NCI-H2227 (cell line): Measurements from ENCODE around the gene CYBC1.
"Not testable (repeated sequence)": the region's sequence is repeated elsewhere in the genome, so short reads cannot be mapped to it uniquely, and the experiment has no call there.

Source experiments
- DNase-seq: peaks from one replicate; lab custom pipeline; 2025; ENCODE audit not compliant: unreplicated experiment; lab: John Stamatoyannopoulos, UW

The CYBC1 gene

DNA sequence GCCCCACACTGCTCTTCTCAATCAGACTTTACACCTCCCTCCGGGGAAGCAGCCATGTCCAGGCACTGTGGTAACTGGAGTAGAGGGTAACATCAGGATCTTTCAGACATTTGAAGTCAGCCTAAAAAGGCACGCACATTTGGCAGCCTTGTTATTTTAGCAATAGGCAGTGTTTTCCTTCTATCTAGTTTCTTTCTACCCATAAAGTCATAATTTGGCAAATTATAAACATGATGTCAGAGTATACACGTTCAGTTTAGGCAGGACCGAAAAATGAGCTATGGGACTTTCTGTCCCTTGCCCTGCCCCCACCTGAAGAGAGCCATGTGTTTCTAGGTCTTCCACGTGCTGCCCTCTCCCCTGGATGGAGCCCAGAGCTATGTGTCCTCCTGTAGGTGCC lies 29.1 kb upstream of the CYBC1 start:
- no peak for DNase-seq

GRCh38 chr17:82477934-82478333 lies 27.4 kb upstream of the CYBC1 start:
- no peak for DNase-seq

- DNase-seq: no peak
Observed at GRCh38 chr17:82475458-82475857, 24.9 kb upstream of the CYBC1 start.

- no peak for DNase-seq
Observed at GRCh38 chr17:82474223-82475010, 23.9 kb upstream of the CYBC1 start.

DNA sequence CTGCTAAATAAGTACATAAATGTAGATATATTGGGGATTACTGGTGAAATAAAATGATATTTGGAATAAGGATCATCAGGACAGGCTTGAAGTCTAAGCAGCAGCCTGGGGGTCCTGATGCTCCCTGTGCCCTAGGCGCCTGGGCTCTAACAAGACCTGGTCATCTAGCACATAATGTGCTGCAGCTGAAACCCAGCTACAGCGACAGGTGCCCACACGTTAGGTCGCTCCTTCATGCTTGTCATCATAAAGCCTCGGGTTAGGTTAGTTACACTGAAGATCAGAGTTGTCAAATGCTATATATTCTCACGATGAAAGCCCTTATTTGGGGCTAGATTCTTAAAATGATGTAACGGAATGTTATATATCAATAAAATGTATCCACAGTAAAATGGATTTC lies 19.5 kb upstream of the CYBC1 start:
- no peak for DNase-seq

GRCh38 chr17:82468692-82469091 lies 18.1 kb upstream of the CYBC1 start:
- no peak for DNase-seq

DNA sequence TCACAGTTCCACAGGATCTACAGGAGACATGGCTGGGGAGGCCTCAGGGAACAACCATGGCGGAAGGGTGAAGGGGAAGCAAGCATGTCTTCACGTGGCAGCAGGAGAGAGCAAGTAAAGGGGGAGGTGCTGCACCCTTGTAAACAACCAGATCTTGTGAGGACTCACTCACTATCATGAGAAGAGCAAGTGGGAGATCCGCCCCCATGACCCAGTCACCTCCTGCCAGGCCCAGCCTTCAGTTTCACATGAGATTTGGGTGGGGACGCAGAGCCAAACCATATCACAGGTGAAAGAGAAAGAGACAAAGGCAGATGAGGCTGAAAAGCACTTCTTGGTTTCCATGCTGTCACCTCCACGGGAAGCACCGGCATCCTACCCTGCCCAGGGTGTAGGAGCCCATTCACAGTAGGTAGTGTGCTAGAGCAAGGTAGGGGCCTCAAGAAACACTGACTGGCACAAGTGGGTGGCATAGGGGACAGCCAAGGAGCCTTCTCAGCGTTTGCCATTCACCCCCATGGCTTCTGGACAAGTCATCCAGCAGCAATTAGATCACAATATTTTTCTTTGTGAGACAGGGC lies 14.6 kb upstream of the CYBC1 start:
- no peak for DNase-seq

DNA sequence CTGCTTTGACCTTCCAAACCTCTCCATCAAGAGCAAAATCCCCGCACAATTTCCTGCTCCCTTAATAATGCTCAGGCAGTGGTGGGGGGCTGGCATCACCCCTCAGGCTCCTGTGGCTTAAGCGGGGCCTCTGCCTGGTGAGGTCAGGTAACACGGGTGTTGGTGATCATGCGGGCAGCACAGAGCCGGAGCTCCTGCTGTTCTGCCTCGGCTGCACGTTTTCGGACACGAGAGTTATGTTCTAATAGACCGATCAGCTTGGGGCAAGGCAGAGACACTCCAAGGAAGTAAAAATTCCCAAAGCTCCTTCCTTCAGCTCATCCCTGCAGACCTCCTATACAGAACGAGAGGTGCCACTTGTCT lies 14.0 kb upstream of the CYBC1 start:
- DNase-seq: no peak

- no peak for DNase-seq
Observed at GRCh38 chr17:82463925-82464566, 13.5 kb upstream of the CYBC1 start.

GRCh38 chr17:82463391-82463790 lies 12.8 kb upstream of the CYBC1 start:
- no peak for DNase-seq

DNA sequence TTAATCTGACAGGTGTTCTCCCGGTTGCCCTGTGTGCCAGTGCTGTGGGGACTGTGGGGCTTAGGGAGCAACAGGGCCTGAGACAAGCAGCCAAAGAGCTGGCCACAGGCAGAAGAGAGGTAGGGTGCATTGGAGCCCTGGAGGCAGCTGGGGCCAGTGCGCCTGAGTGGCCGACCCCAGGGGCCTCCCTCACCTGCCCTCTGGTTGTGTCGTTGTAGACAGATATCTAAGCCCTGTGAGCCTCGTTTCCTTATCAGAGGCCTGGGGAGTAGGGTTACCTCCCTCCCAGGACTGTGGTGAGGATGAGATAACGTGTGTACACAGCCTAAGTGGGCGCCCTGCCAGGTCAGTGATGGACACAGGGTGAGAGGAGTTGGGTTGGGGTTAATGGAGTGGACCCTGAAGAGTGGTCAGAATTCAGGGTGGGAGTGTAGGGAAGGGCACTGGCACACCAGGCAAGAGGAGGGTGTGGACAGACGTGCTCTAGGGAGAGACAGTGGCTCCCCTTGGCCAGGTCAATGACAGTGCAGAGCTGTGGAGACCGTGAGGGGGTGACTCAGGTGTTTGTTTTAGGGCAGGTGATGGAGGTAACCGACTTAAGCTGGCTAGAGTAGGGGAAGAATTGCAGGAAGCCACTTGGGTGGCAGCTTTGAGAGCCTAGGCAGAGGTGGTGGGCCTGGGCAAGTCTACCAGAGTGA lies 11.4 kb upstream of the CYBC1 start:
- no peak for DNase-seq

DNA sequence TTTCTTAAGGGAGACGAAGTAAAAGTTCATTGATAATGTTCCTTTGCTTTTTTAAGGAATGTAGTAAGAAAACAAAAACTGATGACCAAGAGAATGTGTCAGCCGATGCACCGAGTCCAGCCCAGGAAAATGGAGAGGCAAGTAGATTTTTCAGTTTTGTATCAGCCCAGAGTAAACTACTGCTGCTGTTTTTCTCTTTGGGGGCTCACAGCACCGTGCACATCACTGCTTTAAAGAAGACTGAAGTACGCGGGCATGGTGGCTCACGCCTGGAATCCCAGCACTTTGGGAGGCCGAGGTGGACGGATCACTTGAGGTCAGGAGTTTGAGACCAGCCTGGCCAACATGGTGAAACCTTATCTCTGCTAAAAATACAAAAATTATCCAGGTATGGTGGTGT lies 9.4 kb upstream of the CYBC1 start:
- not testable (repeated sequence) for DNase-seq

DNA sequence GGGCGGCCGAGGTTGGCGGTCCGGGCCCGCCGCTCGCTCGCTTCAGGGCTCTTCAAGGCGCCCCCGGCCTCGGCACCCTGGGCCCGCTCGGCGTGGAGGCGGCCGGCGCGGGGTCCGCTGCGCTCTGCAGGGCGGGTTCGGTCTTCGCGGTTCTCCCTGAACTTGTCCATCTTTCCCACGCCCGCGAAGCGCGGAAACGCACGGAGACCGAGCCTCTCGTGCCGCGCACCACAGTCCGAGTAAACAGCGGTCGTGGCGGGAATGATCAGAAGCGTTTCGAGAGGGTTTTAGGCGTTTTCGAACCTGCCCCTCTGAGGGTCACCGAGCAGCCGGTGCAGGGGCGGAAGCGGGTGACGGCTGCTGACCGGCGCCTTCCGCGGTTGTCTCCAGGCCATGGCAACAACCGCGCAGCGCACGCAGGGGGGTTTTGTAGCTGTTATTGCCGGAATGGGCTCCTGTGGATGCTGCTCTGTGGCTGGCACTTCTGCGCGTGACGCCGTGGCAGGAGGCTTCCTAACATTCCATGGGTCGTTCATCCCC lies 8.4 kb upstream of the CYBC1 start:
- DNase-seq: peak; percentile 61

- peak; percentile 99 for DNase-seq
Observed at GRCh38 chr17:82458179-82458884, 7.8 kb upstream of the CYBC1 start, which contains the start of gene NARF. NARF (plus strand) TSS chr17:82458741; CDS start chr17:82458804, 63 bp downstream.

- DNase-seq: no peak
Observed at GRCh38 chr17:82457929-82458178, 7.3 kb upstream of the CYBC1 start.

- DNase-seq: peak; percentile 29
Observed at GRCh38 chr17:82457073-82457928, 6.7 kb upstream of the CYBC1 start.

GRCh38 chr17:82453706-82454105 lies 3.2 kb upstream of the CYBC1 start:
- not testable (repeated sequence) for DNase-seq

- not testable (repeated sequence) for DNase-seq
Observed at GRCh38 chr17:82453151-82453550, 2.6 kb upstream of the CYBC1 start.

- DNase-seq: no peak
Observed at GRCh38 chr17:82452162-82452561, 1.6 kb upstream of the CYBC1 start.

DNA sequence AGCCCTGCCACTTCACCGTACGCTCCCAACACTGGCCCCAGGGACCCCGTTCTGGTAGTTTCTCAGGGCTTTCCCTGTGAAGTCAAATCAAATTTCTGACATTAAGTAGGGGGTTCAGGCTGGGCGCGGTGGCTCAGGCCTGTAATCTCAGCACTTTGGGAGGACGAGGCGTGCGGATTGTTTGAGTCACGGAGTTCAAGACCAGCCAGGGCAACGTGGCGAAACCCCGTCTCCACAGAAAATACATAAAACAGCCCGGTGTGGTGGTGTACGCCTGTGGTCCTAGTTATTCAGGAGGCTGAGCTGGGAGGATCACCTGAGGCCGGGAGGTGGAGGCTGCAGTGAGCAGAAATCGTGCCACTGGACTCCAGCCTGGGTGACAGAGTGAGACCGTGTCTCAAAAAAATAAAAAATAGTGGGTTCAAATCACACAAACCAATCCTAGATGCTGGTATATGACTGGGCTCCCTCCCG lies 632 bp downstream of the CYBC1 start:
- DNase-seq: no peak
